Posterior cingulate gyrus (tissue), 11 donors: ENCODE results near the gene MYO15B.
"Not testable (repeated sequence)": the region's sequence is repeated elsewhere in the genome, so short reads cannot be mapped to it uniquely, and the experiment has no call there.

Experiments
- DNase-seq, 10 donors: peaks; one replicate each; pipeline versions ENCODE4 v3.0.0 to v3.0.0-alpha.2; 2020 to 2021; ENCODE audit warnings: mixed read lengths in 3 of 10
- intact Hi-C: fragments of 100-400 bp; cut with DNase I; formaldehyde crosslinking; loops from one replicate; pipeline ENCODE4 v1.15.1; 2023

The MYO15B gene

GRCh38 chr17:75573994-75574393, 13.6 kb upstream of the MYO15B start:
- peak in 1 of 10 donors; percentile 63 for DNase-seq
- intact Hi-C loops: no loop called here

GRCh38 chr17:75574404-75575036, 13.1 kb upstream of the MYO15B start:
- DNase-seq: peak in 1 of 10 donors; percentile 80
- intact Hi-C loops: no loop called here

DNA sequence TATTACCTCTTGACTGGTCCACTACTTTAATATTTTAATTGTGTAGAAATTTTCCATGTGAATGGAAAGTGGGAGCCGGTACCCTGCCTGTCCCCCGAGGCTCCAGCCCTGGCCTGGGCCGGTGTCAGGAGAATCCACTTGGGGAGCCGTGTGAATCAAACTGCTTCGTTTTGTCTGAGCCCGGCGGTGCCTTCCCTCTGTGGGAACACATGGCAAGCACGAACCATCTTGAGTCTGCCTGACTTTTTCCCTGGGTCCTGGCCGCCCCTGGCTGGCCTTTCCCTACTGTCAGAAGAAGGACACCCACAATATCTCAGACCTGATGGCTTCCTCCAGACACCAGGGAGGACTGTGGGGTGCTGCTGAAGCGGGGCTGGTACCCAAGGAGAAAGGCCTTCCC, 12.4 kb upstream of the MYO15B start:
- intact Hi-C loops: no loop called here
- DNase-seq: peak in 1 of 10 donors; percentile 51

- DNase-seq: peak in 1 of 10 donors; percentile 64
- intact Hi-C loops: no loop called here
Observed at GRCh38 chr17:75575728-75576127, 11.9 kb upstream of the MYO15B start.

GRCh38 chr17:75576661-75577060, 10.9 kb upstream of the MYO15B start:
- intact Hi-C loops: no loop called here
- DNase-seq: no peak

DNA sequence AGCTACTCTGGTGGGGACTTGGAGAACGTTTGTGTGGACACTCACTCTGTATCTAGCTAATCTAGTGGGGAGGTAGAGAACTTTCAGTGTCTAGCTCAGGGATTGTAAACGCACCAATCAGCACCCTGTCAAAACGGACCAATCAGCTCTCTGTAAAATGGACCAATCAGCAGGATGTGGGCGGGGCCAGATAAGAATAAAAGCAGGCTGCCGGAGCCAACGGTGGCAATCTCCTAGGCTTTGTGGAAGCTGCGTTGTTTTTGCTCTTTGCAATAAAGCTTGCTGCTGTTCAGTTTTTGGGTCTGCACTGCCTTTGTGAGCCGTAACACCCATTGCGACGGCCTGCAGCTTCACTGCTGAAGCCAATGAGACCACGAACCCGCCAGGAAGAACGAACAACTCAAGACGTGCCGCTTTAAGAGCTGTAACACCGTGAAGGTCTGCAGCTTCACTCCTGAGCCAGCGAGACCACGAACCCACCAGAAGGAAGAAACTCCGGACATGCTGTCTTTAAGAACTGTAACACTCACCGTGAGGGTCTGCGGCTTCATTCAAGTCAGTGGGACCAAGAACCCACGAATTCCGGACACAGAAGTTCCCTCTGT, 6.4 kb upstream of the MYO15B start:
- intact Hi-C loops, DNase-seq: not testable (repeated sequence)

DNA sequence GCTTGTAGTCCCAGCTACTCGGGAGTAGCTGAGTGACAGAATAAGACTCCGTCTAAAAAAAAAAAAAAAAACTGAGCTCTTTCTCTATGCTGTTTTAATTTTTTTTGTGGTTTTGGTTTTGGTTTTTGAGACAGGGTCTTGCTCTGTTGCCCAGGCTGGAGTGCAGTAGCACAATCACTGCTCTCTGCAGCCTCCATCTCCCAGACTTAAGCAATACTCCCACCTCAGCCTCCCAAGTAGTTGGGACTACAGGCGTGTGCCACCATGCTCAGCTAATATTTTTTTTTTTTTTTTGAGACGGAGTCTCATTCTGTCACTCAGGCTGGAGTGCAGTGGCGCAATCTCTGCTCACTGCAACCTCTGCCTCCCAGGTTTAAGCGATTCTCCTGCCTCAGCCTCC, 4.4 kb upstream of the MYO15B start:
- DNase-seq, intact Hi-C loops: not testable (repeated sequence)

GRCh38 chr17:75584849-75585175, 2.8 kb upstream of the MYO15B start:
- intact Hi-C loops: loop anchor here (5.0 kb wide), 1 partner anchor 158 kb away; no protein-coding TSS in a partner anchor
- peak in 1 of 10 donors; percentile 67 for DNase-seq

DNA sequence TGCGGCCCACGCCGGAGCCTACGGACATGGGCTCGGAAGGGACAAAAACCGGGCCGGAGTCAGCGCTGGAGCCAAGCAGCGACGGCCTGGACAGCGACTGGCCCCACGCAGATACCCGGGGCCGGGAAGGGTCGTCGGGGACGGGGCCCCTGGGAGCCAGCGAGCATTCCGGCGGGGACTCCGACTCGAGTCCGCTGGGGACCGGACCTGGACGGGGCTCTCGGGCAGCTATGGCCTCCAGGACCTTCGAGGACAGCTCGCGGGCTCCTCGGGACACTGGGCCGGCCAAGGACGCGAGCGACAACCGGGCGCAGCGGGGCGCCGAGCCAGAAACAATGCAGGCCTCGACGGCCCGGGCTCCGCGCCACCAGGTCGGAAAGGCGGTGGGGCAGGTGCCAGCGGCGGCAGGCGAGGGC, 1.0 kb downstream of the MYO15B start:
- DNase-seq: peak in 2 of 10 donors; percentile 33 to 90
- intact Hi-C loops: loop anchor here (1.0 to 5.0 kb wide), 2 partner anchors 72 to 161 kb away; partner anchors contain the start of gene TSEN54

GRCh38 chr17:75589012-75589918, 1.7 kb downstream of the MYO15B start:
- intact Hi-C loops: loop anchor here (1.0 to 5.0 kb wide), 2 partner anchors 73 to 162 kb away; partner anchors contain the start of gene TSEN54
- DNase-seq: peak; percentile 82 to 98 (median 92)

- intact Hi-C loops: loop anchor here (1.0 to 5.0 kb wide), 2 partner anchors 74 to 163 kb away; partner anchors contain the start of gene TSEN54
- DNase-seq: peak in 1 of 10 donors; percentile 82
Observed at GRCh38 chr17:75589919-75590303, 2.3 kb downstream of the MYO15B start.

DNA sequence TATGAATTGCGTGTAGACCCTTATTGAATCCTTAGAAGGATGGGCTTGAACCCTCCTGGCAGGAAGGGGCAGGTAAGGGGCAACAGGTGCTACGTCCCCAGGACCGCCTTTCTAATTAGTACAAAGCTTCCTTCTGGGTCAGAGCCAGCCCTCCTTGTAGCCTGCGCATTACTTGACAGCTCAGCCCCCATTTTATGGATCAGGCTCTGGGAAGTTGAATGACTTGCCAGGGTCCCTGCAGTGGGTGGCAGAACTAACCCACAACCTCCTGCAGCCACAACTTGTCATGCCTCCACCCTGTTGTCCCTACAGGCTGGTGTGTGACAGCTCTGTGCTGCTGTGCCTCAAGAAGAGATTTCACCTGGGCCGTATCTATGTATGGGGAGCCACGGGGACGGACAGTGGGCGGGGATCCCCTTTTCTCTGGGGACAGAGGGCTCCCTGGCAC, 2.7 kb downstream of the MYO15B start:
- intact Hi-C loops: no loop called here
- DNase-seq: no peak

DNA sequence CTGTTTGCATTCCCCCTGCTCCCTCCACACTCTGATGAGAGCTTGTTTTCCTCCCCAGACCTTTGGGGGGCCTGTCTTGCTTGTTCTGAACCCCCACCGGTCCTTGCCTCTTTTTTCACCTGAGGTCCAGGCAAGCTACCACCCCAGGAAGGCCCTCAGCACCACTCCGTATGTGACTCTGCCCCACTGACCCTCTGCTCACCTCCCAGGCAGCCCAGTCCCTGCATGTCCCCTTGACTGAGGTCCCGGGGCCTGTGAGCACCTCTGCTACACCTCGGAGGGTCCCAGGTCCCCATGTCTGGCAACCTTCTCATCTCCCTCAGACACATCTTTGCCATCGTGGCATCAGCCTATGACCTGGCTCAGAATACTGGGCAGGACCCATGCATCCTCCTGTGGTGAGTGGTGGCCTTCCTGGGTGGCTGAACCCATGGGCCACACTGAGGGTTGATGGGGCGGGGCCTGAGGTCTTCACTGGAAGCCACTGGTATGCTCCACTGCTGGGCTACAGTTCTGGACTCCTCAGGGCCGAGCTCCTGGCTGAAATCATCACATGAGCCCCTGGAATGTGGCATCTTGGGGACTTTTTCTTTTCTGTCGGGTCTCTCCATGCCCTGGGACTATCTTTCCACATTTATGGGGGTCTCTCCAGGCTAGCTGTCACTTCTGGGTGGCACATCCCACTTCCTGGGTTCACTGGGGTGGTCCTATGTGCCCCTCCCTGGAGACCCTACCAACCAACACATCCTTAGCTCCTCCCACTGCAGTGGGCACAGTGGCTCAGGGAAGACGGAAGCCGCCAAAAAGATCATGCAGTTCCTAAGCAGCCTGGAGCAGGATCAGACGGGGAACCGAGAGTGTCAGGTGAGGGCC, 3.5 kb downstream of the MYO15B start:
- intact Hi-C loops: no loop called here
- peak in 1 of 10 donors; percentile 70 for DNase-seq

DNA sequence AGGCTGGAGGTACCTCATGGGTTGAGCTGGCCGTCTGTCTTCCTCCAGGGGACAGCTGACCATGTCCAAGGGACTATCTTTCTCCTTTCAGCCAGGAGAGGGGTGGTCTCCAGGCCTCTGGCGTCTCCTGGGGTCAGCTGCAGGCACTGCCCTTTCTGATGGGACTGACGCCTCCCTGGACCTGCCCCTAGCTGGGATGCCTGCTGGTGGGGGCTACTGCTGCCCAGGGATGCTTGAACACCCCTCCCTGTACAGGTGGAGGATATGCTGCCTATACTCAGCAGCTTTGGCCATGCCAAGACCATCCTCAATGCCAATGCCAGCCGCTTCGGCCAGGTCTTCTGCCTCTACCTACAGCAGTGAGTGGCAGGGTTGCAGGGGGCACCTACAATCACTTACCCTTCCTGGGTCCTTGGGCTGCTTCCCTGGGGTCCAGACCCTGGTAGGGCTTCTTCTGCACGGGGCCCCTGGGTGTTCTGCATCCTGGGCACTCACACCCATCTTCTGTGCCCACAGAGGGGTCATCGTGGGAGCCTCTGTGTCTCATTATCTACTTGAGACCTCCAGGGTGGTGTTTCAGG, 4.2 kb downstream of the MYO15B start:
- intact Hi-C loops: no loop called here
- peak in 1 of 10 donors; percentile 82 for DNase-seq

DNA sequence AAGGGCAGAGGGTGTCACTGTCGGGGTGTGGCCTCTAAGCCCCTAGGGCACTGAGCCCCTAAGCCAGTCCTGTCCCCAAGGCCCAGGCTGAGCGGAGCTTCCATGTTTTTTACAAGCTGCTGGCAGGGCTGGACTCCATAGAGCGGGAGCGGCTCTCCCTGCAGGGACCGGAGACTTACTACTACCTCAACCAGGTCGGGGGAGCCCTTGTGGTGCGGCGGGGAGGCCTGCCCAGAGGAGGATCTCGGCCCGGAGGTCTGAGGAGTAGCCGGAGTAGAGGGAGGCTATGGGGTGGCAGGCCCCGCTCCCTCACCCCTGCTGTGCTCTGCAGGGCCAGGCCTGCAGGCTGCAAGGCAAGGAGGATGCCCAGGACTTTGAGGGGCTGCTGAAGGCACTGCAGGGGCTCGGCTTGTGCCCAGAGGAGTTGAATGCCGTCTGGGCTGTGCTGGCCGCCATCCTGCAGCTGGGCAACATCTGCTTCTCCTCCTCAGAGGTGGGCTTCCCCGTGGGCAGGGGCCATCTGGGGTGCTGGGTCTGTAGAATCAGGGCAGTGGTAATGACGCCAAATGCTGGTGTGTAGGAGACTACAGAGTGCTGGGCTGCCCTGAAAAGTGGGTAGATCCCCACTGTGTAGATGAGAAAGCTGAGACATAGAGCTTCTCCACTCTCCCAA, 4.9 kb downstream of the MYO15B start:
- intact Hi-C loops: no loop called here
- peak in 1 of 10 donors; percentile 68 for DNase-seq

GRCh38 chr17:75593430-75593829, 5.8 kb downstream of the MYO15B start:
- DNase-seq, intact Hi-C loops: not testable (repeated sequence)

DNA sequence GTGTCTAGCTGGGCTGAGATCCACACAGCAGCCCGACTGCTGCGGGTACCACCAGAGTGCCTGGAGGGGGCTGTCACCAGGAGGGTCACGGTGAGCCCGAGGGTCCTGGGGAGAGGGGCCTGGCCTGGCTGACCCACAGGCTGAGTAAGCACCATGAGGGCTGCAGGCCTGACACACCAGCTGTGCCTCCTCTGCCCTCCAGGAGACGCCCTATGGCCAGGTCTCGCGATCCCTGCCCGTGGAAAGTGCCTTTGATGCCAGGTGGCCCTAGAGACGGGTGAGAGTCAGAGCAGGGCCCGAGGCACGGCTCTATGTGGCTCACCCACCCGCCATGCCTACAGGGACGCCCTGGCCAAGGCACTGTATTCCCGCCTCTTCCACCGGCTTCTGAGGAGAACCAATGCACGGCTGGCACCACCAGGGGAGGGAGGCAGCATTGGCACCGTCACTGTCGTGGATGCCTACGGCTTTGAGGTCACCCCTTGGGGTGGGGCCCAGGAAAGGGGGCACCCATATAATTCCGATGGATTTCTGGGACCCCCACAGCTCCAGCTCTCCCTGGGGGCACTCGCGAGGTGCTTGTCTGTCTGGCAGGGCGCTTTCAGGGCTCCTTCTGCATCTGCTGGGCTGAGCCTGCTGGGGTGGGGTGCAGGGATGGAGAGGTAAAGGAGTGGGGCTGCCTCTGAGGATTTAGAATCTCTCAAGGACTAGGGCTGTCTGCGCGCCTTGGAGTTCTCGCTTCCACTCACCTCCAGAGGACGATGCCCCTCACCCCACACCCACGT, 7.1 kb downstream of the MYO15B start:
- intact Hi-C loops: no loop called here

DNA sequence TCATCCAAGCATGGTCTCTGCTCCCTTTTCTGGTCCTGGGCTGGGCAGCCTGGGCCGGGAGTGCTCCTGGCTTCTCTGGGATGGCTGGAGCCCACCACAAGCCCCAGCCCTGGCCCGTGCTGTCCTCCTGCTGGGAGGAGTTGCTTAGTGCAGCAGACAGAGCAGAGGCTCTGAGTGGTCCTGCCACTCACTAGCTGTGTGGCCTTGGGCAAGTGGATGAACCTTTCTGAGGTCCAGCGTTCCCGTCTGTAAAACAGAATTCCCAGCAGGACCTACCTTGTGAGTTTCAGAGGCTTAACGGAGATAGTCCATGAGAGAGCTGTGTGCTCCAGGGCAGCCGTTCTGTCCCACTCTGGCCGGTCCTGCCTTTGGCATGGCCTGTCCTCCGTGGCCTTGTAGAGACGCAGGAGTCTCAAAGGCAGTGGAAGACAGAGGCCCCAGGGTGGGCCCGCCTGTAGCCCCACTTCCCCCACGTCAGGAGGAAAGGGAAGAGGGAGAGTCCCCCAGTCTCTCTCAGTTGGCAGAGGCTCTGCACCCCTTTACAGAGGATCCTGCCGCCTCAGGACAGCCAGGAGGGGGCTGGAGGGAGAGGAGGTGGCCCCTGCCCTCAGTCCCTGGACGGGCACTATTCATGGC, 7.8 kb downstream of the MYO15B start:
- intact Hi-C loops: no loop called here
- DNase-seq: peak in 1 of 10 donors; percentile 68

More for the DNA sequence above, 7.1 kb downstream of the MYO15B start:
- peak in 1 of 10 donors; percentile 75 for DNase-seq
